GM18499 (cell line): ENCODE data around the gene ALOX15B.
"Not testable (repeated sequence)": the region's sequence is repeated elsewhere in the genome, so short reads cannot be mapped to it uniquely, and the experiment has no call there.

Source experiments
- ATAC-seq: cut with Tn5 transposase; IDR thresholded peaks from one replicate; pipeline ENCODE4 v1.9.1; 2021; ENCODE audit warnings: moderate number of reproducible peaks; ENCODE audit not compliant: insufficient read depth, unreplicated experiment

ALOX15B gene

GRCh38 chr17:8077939-8078338 lies 39.1 kb downstream of the ALOX15B start:
- not testable (repeated sequence) for ATAC-seq

- no peak for ATAC-seq
Measured at GRCh38 chr17:8079291-8080207, 40.7 kb downstream of the ALOX15B start.

- ATAC-seq = no peak
Measured at GRCh38 chr17:8080208-8080798, 41.4 kb downstream of the ALOX15B start.

- no peak for ATAC-seq
Measured at GRCh38 chr17:8080799-8081219, 42.0 kb downstream of the ALOX15B start.

- ATAC-seq = no peak
Measured at GRCh38 chr17:8081876-8082275, 43.0 kb downstream of the ALOX15B start.

- no peak for ATAC-seq
Measured at GRCh38 chr17:8082292-8082691, 43.4 kb downstream of the ALOX15B start.

GRCh38 chr17:8084250-8084649 lies 45.4 kb downstream of the ALOX15B start:
- ATAC-seq = no peak

- no peak for ATAC-seq
Measured at GRCh38 chr17:8087075-8087951, 48.5 kb downstream of the ALOX15B start, which contains the start of gene ALOX12B. Gene ALOX12B (minus strand): TSS chr17:8087716. CDS start chr17:8087442, 274 bp downstream.

- no peak for ATAC-seq
Measured at GRCh38 chr17:8087952-8088230, 49.0 kb downstream of the ALOX15B start.

GRCh38 chr17:8089728-8090127 lies 50.9 kb downstream of the ALOX15B start:
- no peak for ATAC-seq

GRCh38 chr17:8091033-8091687 lies 52.3 kb downstream of the ALOX15B start:
- no peak for ATAC-seq

- no peak for ATAC-seq
Measured at GRCh38 chr17:8095361-8095760, 56.5 kb downstream of the ALOX15B start.

GRCh38 chr17:8096541-8096940 lies 57.7 kb downstream of the ALOX15B start:
- no peak for ATAC-seq
